ENCODE results near the gene NTHL1. TPM values are rescaled to one million over a fixed set of nuclear protein-coding genes. Genes with fewer than 3 reads are reported as not detected.

The NTHL1 gene
- total RNA-seq, 1 donor from 2014 or later = 32.3 TPM

DNA sequence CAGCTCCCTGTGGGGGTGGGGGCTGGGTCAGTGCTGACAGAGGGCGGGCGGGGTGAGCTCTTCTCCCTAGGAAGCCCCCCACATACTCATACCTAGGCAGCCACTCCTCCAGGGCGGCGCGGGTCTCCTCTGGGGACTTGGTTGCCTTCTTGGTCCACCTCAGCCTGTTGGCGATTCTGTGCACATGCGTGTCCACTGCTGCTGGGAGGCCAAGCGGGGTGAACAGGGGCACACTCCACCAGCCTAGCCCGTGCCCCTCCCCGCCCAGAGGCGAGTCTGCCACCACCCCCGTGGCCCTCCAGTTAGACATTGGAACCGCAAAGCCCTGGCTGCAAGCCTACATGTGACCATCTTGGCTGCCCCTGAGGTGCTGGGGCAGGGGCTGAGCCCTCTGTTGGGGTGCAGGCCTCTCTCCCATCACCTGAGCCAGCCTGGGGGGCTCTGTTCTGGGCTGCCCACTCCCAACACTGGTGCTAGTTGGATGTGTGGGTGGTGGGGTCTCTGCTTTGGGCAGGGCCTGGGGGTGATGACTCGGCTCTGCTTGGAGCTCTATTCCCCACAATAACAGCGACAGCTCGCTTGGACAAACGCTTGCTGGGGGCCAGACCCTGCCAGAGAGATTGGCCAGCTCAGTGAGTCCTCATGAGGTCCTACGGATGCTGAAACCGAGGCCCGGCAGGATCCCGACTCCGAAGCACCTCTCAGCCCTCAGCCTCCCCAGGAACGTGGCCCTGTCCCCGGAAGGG, 7.4 kb downstream of the NTHL1 start:
- no peak for DNase-seq

DNA sequence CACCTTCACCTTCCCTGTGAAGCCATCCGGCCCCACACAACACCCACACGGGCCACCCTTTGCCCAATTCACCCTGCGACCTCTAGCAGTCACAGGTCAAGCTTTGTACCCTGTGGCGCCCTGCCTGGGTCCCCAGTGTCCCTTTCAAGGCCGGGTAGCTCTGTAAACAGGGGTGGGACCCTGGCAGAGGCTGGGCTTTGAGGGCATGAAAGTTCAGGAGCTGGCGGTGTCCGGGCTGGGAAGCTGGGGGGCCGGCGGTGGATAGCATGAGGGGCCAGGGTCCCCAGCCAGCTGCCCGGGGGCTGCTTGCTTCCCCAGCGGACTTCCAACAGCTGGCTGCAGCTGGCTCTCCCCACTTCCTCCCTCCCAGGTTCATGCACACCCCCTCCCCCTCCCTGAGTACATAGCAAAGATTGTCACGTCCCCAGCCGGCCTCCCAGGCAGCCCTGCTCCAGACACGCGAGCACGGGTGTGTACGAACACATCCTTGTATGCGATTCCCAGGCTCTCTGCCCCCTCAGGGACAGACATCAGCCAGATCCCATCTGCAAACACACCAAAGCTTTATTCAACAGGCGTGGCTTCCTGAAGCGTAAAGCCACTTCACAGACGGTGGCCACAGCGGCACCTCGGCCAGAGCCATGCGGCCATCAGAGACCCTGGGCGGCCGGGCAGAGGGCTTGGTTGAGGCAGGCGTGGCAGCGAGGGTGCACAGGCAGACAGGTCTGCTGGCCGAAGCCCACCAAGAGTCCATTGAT, 8.2 kb downstream of the NTHL1 start:
- no peak for DNase-seq

DNA sequence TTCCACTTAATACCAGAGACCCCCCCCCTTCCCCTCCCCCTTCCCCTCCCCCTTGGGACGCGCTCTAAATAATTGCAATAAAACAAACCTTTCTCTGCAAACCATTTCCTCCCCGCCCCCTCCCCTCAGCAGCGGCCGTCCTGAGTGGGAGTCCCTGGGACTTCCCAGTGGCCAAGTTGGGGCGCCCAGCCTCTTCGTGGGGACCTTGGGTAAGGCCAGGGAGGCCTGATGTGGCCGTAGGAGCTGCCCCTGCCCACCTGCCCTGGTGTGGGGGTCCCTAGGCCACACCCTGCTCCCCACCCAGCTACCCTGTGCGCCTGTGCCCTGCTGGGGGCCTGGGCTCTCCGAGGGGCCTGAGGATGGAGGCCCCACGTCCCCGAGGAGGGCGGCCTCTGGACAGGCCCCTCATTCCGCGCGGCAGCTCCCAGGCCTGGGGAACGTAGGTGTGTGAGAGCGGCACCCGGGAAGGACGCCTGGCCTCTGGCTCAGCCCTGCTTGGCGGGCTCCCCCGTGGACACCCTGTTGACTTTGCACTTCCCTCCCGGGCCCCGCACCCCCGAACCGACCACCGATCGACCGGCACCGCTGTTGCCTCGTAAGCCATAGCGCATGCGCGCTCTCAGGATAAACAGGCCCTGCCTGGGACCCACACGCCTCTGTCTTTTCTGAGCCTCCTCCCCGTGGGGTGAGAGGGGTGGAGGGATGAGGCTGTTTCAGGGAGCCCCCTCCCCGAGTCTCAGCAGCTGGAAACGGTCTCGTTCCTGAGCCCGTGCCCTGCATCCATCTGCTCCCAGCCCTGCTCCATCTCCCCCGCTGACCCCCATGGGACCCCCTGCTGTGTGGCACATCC, 9.0 kb downstream of the NTHL1 start:
- DNase-seq = no peak

- no peak for DNase-seq
Observed at GRCh38 chr16:2037647-2038381, 9.8 kb downstream of the NTHL1 start.

DNA sequence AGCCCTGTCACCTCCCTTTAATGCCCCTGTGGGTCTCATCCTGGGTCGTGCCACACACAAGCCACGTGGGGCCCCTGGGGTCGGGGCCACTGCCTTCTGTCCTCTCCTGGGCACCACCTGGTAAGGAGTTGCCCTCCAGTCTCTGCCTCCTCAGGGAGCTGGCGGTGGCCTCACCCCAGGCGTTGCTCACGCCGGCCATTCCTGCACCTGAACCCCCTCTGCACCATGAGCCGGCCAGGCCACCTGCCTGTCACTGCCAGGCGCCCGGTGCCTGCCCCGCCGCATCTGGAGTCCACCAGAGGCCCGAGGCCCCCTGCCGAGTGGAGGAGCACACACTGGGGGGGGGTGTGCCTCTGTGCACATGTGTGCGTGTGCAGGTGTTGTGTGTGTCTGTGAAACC, 10.5 kb downstream of the NTHL1 start:
- DNase-seq = no peak

DNA sequence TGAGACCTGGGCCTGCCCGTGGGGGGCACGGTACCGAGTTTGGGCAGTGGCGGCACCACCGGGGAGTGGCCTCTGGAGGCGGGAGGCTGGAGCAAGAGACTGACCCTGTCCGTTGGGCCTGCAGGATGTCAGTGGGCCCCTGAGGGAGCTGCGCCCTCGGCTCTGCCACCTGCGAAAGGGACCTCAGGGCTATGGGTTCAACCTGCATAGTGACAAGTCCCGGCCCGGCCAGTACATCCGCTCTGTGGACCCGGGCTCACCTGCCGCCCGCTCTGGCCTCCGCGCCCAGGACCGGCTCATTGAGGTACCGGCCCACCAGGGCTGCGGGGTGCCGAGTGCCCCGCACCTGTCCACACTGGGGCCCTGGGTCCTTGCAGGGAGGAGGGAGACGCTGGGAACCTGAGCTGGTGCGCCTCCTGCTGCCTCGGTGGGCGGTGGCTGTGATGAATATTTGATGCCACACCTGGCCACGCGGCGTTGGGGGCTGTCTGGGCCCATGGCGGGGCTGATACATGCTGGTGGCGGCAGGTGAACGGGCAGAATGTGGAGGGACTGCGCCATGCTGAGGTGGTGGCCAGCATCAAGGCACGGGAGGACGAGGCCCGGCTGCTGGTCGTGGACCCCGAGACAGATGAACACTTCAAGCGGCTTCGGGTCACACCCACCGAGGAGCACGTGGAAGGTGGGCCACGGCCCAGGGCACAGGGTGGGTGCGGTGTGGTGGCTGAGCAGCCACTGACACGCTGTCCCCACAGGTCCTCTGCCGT, 11.3 kb downstream of the NTHL1 start:
- DNase-seq = no peak

GRCh38 chr16:2035431-2036199, 12.0 kb downstream of the NTHL1 start:
- peak; percentile 55 for DNase-seq

- DNase-seq = no peak
Observed at GRCh38 chr16:2034696-2035430, 12.8 kb downstream of the NTHL1 start.

DNA sequence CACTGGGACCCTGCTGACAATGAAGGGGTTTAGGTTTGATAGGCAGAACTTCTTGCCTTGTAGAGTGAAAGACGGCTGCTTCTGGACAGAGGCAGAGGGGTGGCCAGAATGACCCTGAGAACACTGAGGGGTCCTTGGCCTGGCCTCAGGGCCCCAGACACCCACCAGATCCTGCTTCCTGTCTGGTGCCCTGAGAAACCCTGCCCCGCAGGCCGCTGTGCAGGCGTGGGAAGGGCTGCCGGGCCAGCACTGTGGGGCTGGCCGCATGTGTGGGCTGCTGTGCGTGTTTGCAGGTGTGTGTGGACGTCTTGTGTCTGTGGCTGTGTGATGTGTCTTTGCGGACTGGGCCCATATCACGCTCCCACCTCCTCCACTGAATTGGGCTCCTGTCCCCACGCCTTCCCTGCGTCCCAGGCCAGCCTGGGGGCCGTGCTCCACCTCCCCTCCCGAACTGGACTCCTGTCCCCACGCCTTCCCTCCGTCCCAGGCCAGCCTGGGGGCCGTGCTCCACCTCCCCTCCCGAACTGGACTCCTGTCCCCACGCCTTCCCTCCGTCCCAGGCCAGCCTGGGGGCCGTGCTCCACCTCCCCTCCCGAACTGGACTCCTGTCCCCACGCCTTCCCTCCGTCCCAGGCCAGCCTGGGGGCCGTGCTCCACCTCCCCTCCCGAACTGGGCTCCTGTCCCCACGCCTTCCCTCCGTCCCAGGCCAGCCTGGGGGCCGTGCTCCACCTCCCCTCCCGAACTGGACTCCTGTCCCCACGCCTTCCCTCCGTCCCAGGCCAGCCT, 13.5 kb downstream of the NTHL1 start:
- DNase-seq = peak; percentile 40

- DNase-seq = peak; percentile 76
Observed at GRCh38 chr16:2033057-2033908, 14.4 kb downstream of the NTHL1 start.

DNA sequence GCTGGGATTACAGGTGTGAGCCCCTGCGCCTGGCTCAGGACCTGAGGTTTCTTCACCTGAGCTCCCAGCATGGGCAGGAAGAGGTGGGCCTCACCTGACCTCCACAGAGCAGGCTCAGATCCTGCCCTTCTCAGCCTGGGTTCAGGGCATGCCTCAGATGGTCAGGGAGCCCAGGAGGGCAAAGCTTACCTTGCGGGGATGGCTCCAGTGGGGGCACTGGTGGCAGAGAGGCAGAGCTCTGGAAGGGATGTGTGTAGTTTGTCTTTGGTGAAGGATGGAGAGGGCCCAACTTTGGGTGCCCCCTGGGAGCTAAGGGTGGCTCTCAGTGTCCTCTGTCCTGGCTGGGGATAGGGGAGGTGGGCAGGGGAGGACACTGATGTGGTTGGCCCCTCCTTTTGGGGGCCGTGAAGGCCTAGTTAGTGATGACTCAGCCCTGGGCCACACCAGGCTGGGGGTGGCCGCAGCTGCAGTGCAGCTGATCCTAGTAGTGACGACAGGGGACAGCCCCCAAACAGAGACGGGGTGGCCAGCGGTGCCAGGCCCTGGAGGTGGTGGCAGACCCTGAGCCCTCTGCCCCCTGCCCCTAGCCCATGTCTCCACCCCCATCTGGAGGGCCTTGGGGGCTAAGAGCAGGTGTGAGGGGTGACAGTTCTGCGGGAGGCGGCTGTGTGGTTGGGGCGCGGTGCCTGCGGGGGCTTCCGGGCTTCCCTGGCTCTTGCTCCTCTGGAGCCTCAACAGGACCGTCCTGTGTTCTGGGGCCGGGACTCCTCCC, 15.2 kb downstream of the NTHL1 start:
- no peak for DNase-seq

- peak; percentile 64 for DNase-seq
Observed at GRCh38 chr16:2031081-2031577, 16.5 kb downstream of the NTHL1 start.

GRCh38 chr16:2030036-2030435, 17.6 kb downstream of the NTHL1 start:
- DNase-seq = no peak

GRCh38 chr16:2029350-2029749, 18.3 kb downstream of the NTHL1 start:
- no peak for DNase-seq

DNA sequence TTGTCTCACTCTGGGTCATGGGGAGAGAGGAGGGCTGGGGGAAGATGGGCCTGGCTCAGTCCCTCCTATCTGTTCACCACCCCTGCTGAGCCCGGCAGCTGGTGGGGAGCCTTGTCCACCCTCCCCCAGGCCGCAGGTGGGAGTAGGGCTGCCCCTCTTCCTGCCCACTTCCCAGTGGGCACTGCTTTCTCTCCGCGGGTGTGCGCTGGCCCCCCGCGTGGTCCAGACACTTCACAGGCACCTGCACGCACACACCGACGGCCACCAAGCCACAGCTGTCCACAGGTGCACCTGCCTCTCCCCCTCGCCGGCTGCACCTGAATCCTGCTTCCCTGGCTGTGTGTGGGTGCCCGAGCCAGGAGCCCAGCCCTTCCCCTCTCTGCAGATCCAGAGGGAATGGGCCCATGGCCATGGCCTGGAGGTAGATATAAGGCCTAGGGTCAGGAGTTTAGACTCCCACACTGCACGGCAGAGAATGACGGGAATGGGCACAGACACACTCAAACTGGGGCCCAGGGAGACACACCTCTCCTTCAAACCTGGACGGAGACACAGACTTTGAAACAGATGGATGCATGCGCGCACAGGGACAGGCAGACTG, 18.9 kb downstream of the NTHL1 start:
- no peak for DNase-seq

GRCh38 chr16:2028146-2028545, 19.5 kb downstream of the NTHL1 start:
- DNase-seq = no peak
